Urinary bladder (tissue), 4 donors: ENCODE data around the gene CYP4F11. TPM values are rescaled to one million over a fixed set of nuclear protein-coding genes. Genes with fewer than 3 reads are reported as not detected.
"Not testable (repeated sequence)": the region's sequence is repeated elsewhere in the genome, so short reads cannot be mapped to it uniquely, and the experiment has no call there.

Experiments
- DNase-seq: peaks from one replicate; pipeline ENCODE4 v3.0.0-alpha.2; 2015; ENCODE audit errors: extremely low spot score
- H3K27ac ChIP-seq: one replicate; pipeline ENCODE4 v1.5.1; 2013; ENCODE audit warnings: low read depth, mild to moderate bottlenecking, moderate library complexity
- H3K36me3 ChIP-seq: one replicate; pipeline ENCODE4 v1.6.1; 2013; ENCODE audit warnings: mild to moderate bottlenecking, moderate library complexity; ENCODE audit not compliant: insufficient read depth
- H3K4me1 ChIP-seq: one replicate; pipeline ENCODE4 v1.6.1; 2013; ENCODE audit warnings: mild to moderate bottlenecking, moderate library complexity; ENCODE audit not compliant: insufficient read depth
- H3K4me3 ChIP-seq: one replicate; pipeline ENCODE4 v1.5.1; 2013; ENCODE audit warnings: low read depth, low read length
- WGBS: extraction: QIAGEN DNeasy Blood & Tissue Kit; methylation state at CpG from one replicate; pipeline ENCODE4 v1.1.7; 2013; 5-methylcytosine and 5-hydroxymethylcytosine counted together
- polyA plus RNA-seq: library from polyadenylated mRNA; stranded (reverse); fragments of 200-250 nt; gene quantifications from one replicate; pipeline ENCODE4 v1.2.3, GENCODE V29; 2013
- total RNA-seq: library from RNA; depleted of rRNA; stranded (reverse); fragments of >200 nt; gene quantifications from one replicate; pipeline ENCODE4 v1.2.3, GENCODE V29; 2014
- donor health status: healthy with polysubstance abuse.
- donor health status: healthy.

CYP4F11 gene
- total and polyA plus RNA-seq, 2 donors = 0.67 to 1.0 TPM

GRCh38 chr19:15905026-15905425 is 29.3 kb downstream of the CYP4F11 start:
- Histone ChIP-seq H3K27ac (no peak overlapping the region), H3K36me3 (no peaks in the 10 kb centered on the region), H3K4me3 (no peak overlapping the region), H3K4me1 (no peaks in the 10 kb centered on the region)
- DNase-seq = no peak

GRCh38 chr19:15902898-15903297 is 31.4 kb downstream of the CYP4F11 start:
- not testable (repeated sequence) for H3K4me3 ChIP-seq, H3K36me3 ChIP-seq, DNase-seq, H3K4me1 ChIP-seq, H3K27ac ChIP-seq
- 89% methylated on average over 29 of the region's 29 CpGs for WGBS

- no peaks in the 10 kb centered on the region for H3K4me1 ChIP-seq
- no peak overlapping the region for H3K4me3 ChIP-seq
- 78% methylated on average over 11 of the region's 11 CpGs for WGBS
- H3K36me3 ChIP-seq = no peaks in the 10 kb centered on the region
- DNase-seq = no peak
- no peak overlapping the region for H3K27ac ChIP-seq
These were observed 32.1 kb downstream of the CYP4F11 start for GRCh38 chr19:15902254-15902653.

- DNase-seq = no peak
- no peak overlapping the region for H3K27ac ChIP-seq
- H3K4me1 ChIP-seq = no peaks in the 10 kb centered on the region
- whole genome bisulfite sequencing = 71% methylated on average over 11 of the region's 11 CpGs
- H3K4me3 ChIP-seq = no peak overlapping the region
- no peaks in the 10 kb centered on the region for H3K36me3 ChIP-seq
These were observed 33.8 kb downstream of the CYP4F11 start for GRCh38 chr19:15900504-15900903.

GRCh38 chr19:15900032-15900431 is 34.3 kb downstream of the CYP4F11 start:
- not testable (repeated sequence) for H3K4me1 ChIP-seq, H3K27ac ChIP-seq, H3K4me3 ChIP-seq, H3K36me3 ChIP-seq, DNase-seq
- WGBS = 29% methylated on average over 15 of the region's 15 CpGs

GRCh38 chr19:15899561-15899960 is 34.8 kb downstream of the CYP4F11 start:
- not testable (repeated sequence) for H3K4me3 ChIP-seq, H3K36me3 ChIP-seq, H3K27ac ChIP-seq, H3K4me1 ChIP-seq, DNase-seq
- 12% methylated on average over 30 of the region's 30 CpGs for WGBS

GRCh38 chr19:15897738-15898276 is 36.5 kb downstream of the CYP4F11 start, which contains the start of gene CYP4F2:
CYP4F2 (minus strand) TSS chr19:15898074; CDS start chr19:15897611, 463 bp downstream.
- DNase-seq = no peak
- Histone ChIP-seq H3K27ac (no peak within 1 kb of the TSS), H3K4me3 (no peak within 1 kb of the TSS), H3K4me1 (no peaks in the 10 kb centered on the region), H3K36me3 (no peaks in the 10 kb centered on the region)
- 89% methylated on average over 3 of the region's 3 CpGs for WGBS

- no peak overlapping the region for H3K27ac ChIP-seq
- DNase-seq = no peak
- no peaks in the 10 kb centered on the region for H3K36me3 ChIP-seq
- no peaks in the 10 kb centered on the region for H3K4me1 ChIP-seq
- no peak overlapping the region for H3K4me3 ChIP-seq
- 84% methylated on average over 16 of the region's 16 CpGs for whole genome bisulfite sequencing
These were observed 37.1 kb downstream of the CYP4F11 start for GRCh38 chr19:15897026-15897737.

GRCh38 chr19:15895876-15896430 is 38.4 kb downstream of the CYP4F11 start:
- 76% methylated on average over 4 of the region's 4 CpGs for WGBS
- no peak overlapping the region for H3K4me3 ChIP-seq
- no peaks in the 10 kb centered on the region for H3K36me3 ChIP-seq
- no peak for DNase-seq
- no peak overlapping the region for H3K27ac ChIP-seq
- no peaks in the 10 kb centered on the region for H3K4me1 ChIP-seq

- WGBS = 91% methylated on average over 2 of the region's 2 CpGs
- Histone ChIP-seq H3K36me3 (no peaks in the 10 kb centered on the region), H3K4me3 (no peak overlapping the region), H3K27ac (no peak overlapping the region), H3K4me1 (no peaks in the 10 kb centered on the region)
- DNase-seq = no peak
These were observed 40.0 kb downstream of the CYP4F11 start for GRCh38 chr19:15894359-15894758.

- no peak overlapping the region for H3K4me3 ChIP-seq
- DNase-seq = no peak
- H3K27ac ChIP-seq = no peak overlapping the region
- H3K4me1 ChIP-seq = no peaks in the 10 kb centered on the region
- WGBS = 53% methylated on average over 7 of the region's 7 CpGs
- H3K36me3 ChIP-seq = no peaks in the 10 kb centered on the region
These were observed 40.9 kb downstream of the CYP4F11 start for GRCh38 chr19:15893477-15893876.

GRCh38 chr19:15892012-15892411 is 42.3 kb downstream of the CYP4F11 start:
- Histone ChIP-seq H3K36me3 (no peaks in the 10 kb centered on the region), H3K4me1 (no peaks in the 10 kb centered on the region), H3K27ac (no peak overlapping the region), H3K4me3 (no peak overlapping the region)
- WGBS = 78% methylated on average over 6 of the region's 6 CpGs
- no peak for DNase-seq

- Histone ChIP-seq H3K4me3 (no peak overlapping the region), H3K27ac (no peak overlapping the region), H3K4me1 (no peaks in the 10 kb centered on the region), H3K36me3 (no peaks in the 10 kb centered on the region)
- DNase-seq = no peak
- 77% methylated on average over 6 of the region's 6 CpGs for WGBS
These were observed 42.9 kb downstream of the CYP4F11 start for GRCh38 chr19:15891434-15891833.

- not testable (repeated sequence) for H3K36me3 ChIP-seq, H3K4me3 ChIP-seq, DNase-seq, H3K27ac ChIP-seq, H3K4me1 ChIP-seq
- 88% methylated on average over 9 of the region's 9 CpGs for WGBS
These were observed 45.0 kb downstream of the CYP4F11 start for GRCh38 chr19:15889339-15889738.
